ENCODE measurements around the gene SVIL.

Gene SVIL

GRCh38 chr10:29652192-29652591 is 17.4 kb upstream of the SVIL start:
- H3K36me3 ChIP-seq (ENCODE audit: insufficient read depth): no peaks in the 10 kb centered on the region
- H3K27ac ChIP-seq: no peak overlapping the region
- H3K4me3 ChIP-seq (IDR thresholded peaks at IDR 0.05; ENCODE audit: insufficient read depth, low read depth, low read length): no peak overlapping the region
- H2AFZ ChIP-seq (ENCODE audit: low read depth): no peak overlapping the region
- no peak overlapping the region for H3K9ac ChIP-seq
- no peak overlapping the region for H3K4me2 ChIP-seq
- no peaks in the 10 kb centered on the region for H4K20me1 ChIP-seq (ENCODE audit: insufficient read depth)
- no peak for TF ChIP-seq CTCF (conservative IDR thresholded peaks at IDR 0.05; ENCODE audit: low read depth, low read length)
- no peaks in the 10 kb centered on the region for H3K27me3 ChIP-seq (ENCODE audit: insufficient read depth, low read depth)
- H3K79me2 ChIP-seq (ENCODE audit: insufficient read depth, low read depth): no peaks in the 10 kb centered on the region
- H3K4me1 ChIP-seq (ENCODE audit: low read depth, poor library complexity, severe bottlenecking): peaks cover 16% of the 10 kb centered on the region

- H3K27me3 ChIP-seq (ENCODE audit: insufficient read depth, low read depth): no peaks in the 10 kb centered on the region
- H3K4me2 ChIP-seq: no peak overlapping the region
- no peak for TF ChIP-seq CTCF (conservative IDR thresholded peaks at IDR 0.05; ENCODE audit: low read depth, low read length)
- no peaks in the 10 kb centered on the region for H4K20me1 ChIP-seq (ENCODE audit: insufficient read depth)
- H3K9ac ChIP-seq: no peak overlapping the region
- H3K36me3 ChIP-seq (ENCODE audit: insufficient read depth): no peaks in the 10 kb centered on the region
- H3K4me3 ChIP-seq (IDR thresholded peaks at IDR 0.05; ENCODE audit: insufficient read depth, low read depth, low read length): no peak overlapping the region
- H3K4me1 ChIP-seq (ENCODE audit: low read depth, poor library complexity, severe bottlenecking): peaks cover 16% of the 10 kb centered on the region
- no peak overlapping the region for H2AFZ ChIP-seq (ENCODE audit: low read depth)
- no peaks in the 10 kb centered on the region for H3K79me2 ChIP-seq (ENCODE audit: insufficient read depth, low read depth)
- H3K27ac ChIP-seq: no peak overlapping the region
These were observed 17.0 kb upstream of the SVIL start for GRCh38 chr10:29651767-29652166.

- Histone ChIP-seq H2AFZ (ENCODE audit: low read depth) (no peak overlapping the region), H3K4me1 (ENCODE audit: low read depth, poor library complexity, severe bottlenecking) (peaks cover 16% of the 10 kb centered on the region), H3K36me3 (ENCODE audit: insufficient read depth) (no peaks in the 10 kb centered on the region), H3K27me3 (ENCODE audit: insufficient read depth, low read depth) (no peaks in the 10 kb centered on the region), H3K9ac (no peak overlapping the region), H3K4me3 (IDR thresholded peaks at IDR 0.05; ENCODE audit: insufficient read depth, low read depth, low read length) (no peak overlapping the region), H3K4me2 (no peak overlapping the region), H3K27ac (no peak overlapping the region), H3K79me2 (ENCODE audit: insufficient read depth, low read depth) (no peaks in the 10 kb centered on the region), H4K20me1 (ENCODE audit: insufficient read depth) (no peaks in the 10 kb centered on the region)
- TF ChIP-seq CTCF (conservative IDR thresholded peaks at IDR 0.05; ENCODE audit: low read depth, low read length): no peak
These were observed 15.8 kb upstream of the SVIL start for GRCh38 chr10:29650552-29650944.

GRCh38 chr10:29649561-29650551 is 15.1 kb upstream of the SVIL start:
- H3K27ac ChIP-seq: no peak overlapping the region
- no peaks in the 10 kb centered on the region for H3K79me2 ChIP-seq (ENCODE audit: insufficient read depth, low read depth)
- no peaks in the 10 kb centered on the region for H4K20me1 ChIP-seq (ENCODE audit: insufficient read depth)
- no peak overlapping the region for H2AFZ ChIP-seq (ENCODE audit: low read depth)
- H3K27me3 ChIP-seq (ENCODE audit: insufficient read depth, low read depth): no peaks in the 10 kb centered on the region
- no peak overlapping the region for H3K4me2 ChIP-seq
- H3K4me1 ChIP-seq (ENCODE audit: low read depth, poor library complexity, severe bottlenecking): peaks cover 16% of the 10 kb centered on the region
- no peak for TF ChIP-seq CTCF (conservative IDR thresholded peaks at IDR 0.05; ENCODE audit: low read depth, low read length)
- no peaks in the 10 kb centered on the region for H3K36me3 ChIP-seq (ENCODE audit: insufficient read depth)
- H3K4me3 ChIP-seq (IDR thresholded peaks at IDR 0.05; ENCODE audit: insufficient read depth, low read depth, low read length): no peak overlapping the region
- no peak overlapping the region for H3K9ac ChIP-seq
